Stimulated activated CD8-positive, alpha-beta memory T cell treated with anti-CD3 and anti-CD28 coated beads, Interleukin-12 subunit alpha, Interleukin-12 subunit beta, amount 100 ng/mL, for 24 hours (primary cell): ENCODE data around the gene SOCS4.
A peak's percentile ranks its signal among the peaks of the same experiment; 100 is the strongest.
"Not testable (repeated sequence)": the region's sequence is repeated elsewhere in the genome, so short reads cannot be mapped to it uniquely, and the experiment has no call there.

Source experiments
- DNase-seq: peaks from one replicate; pipeline ENCODE4 v3.0.0-alpha.2; 2020; ENCODE audit errors: extremely low read depth

Gene SOCS4

GRCh38 chr14:55051423-55052268 lies 24.6 kb downstream of the SOCS4 start, which contains the start of gene MAPK1IP1L:
Gene MAPK1IP1L (plus strand): TSS chr14:55051647. CDS start chr14:55061684, 10,037 bp downstream.
- peak; percentile 64 for DNase-seq

GRCh38 chr14:55052269-55052930 lies 25.4 kb downstream of the SOCS4 start:
- DNase-seq, result no peak

- no peak for DNase-seq
These were observed 26.0 kb downstream of the SOCS4 start for GRCh38 chr14:55053018-55053417.

- DNase-seq, result no peak
These were observed 26.5 kb downstream of the SOCS4 start for GRCh38 chr14:55053500-55053899.

- no peak for DNase-seq
These were observed 27.1 kb downstream of the SOCS4 start for GRCh38 chr14:55054098-55054497.

GRCh38 chr14:55057919-55058318 lies 30.9 kb downstream of the SOCS4 start:
- no peak for DNase-seq

GRCh38 chr14:55059333-55059732 lies 32.3 kb downstream of the SOCS4 start:
- no peak for DNase-seq

- DNase-seq, result no peak
These were observed 35.7 kb downstream of the SOCS4 start for GRCh38 chr14:55062517-55063351.

- not testable (repeated sequence) for DNase-seq
These were observed 37.9 kb downstream of the SOCS4 start for GRCh38 chr14:55064896-55065295.

- no peak for DNase-seq
These were observed 38.4 kb downstream of the SOCS4 start for GRCh38 chr14:55065411-55065810.

GRCh38 chr14:55066223-55066622 lies 39.2 kb downstream of the SOCS4 start:
- no peak for DNase-seq

- DNase-seq, result no peak
These were observed 44.0 kb downstream of the SOCS4 start for GRCh38 chr14:55070981-55071411.

GRCh38 chr14:55071870-55072640 lies 45.0 kb downstream of the SOCS4 start:
- DNase-seq, result no peak

- DNase-seq, result no peak
These were observed 46.8 kb downstream of the SOCS4 start for GRCh38 chr14:55073856-55074255.

GRCh38 chr14:55074662-55075061 lies 47.6 kb downstream of the SOCS4 start:
- DNase-seq, result no peak

GRCh38 chr14:55075628-55076175 lies 48.7 kb downstream of the SOCS4 start:
- DNase-seq, result no peak

- no peak for DNase-seq
These were observed 50.4 kb downstream of the SOCS4 start for GRCh38 chr14:55077170-55078151.

- not testable (repeated sequence) for DNase-seq
These were observed 52.9 kb downstream of the SOCS4 start for GRCh38 chr14:55079961-55080360.

GRCh38 chr14:55084401-55085059 lies 57.5 kb downstream of the SOCS4 start:
- DNase-seq, result no peak
